Measurements from ENCODE around the gene SOAT1.
"Not testable (repeated sequence)": the region's sequence is repeated elsewhere in the genome, so short reads cannot be mapped to it uniquely, and the experiment has no call there.

SOAT1 gene

GRCh38 chr1:179351281-179351680 is 57.7 kb downstream of the SOAT1 start:
- TF ChIP-seq CTCF (IDR thresholded peaks at IDR 0.05) (no peak), ZFX (IDR thresholded peaks at IDR 0.05; ENCODE audit: borderline replicate concordance) (no peak)
- H3K27ac ChIP-seq = no peak overlapping the region

- H3K27ac ChIP-seq = no peak overlapping the region
- TF ChIP-seq CTCF (IDR thresholded peaks at IDR 0.05) (no peak), ZFX (IDR thresholded peaks at IDR 0.05; ENCODE audit: borderline replicate concordance) (no peak)
Measured at GRCh38 chr1:179352236-179352635, 58.6 kb downstream of the SOAT1 start.

- no peak for TF ChIP-seq CTCF (IDR thresholded peaks at IDR 0.05)
- TF ChIP-seq ZFX (IDR thresholded peaks at IDR 0.05; ENCODE audit: borderline replicate concordance) = no peak
- no peak overlapping the region for H3K27ac ChIP-seq
Measured at GRCh38 chr1:179353546-179353945, 59.9 kb downstream of the SOAT1 start.

GRCh38 chr1:179361631-179362030 is 68.0 kb downstream of the SOAT1 start:
- H3K27ac ChIP-seq = not testable (repeated sequence)

- peak within 1 kb of the TSS; percentile 88 for H3K27ac ChIP-seq
- TF ChIP-seq CTCF (IDR thresholded peaks at IDR 0.05) (no peak), ZFX (IDR thresholded peaks at IDR 0.05; ENCODE audit: borderline replicate concordance) (no peak)
Measured at GRCh38 chr1:179365342-179366092, 71.9 kb downstream of the SOAT1 start, which contains the start of gene AXDND1. TSS of gene AXDND1 (plus strand) at chr1:179365971. CDS start at chr1:179366510, 539 bp downstream.

- TF ChIP-seq ZFX (IDR thresholded peaks at IDR 0.05; ENCODE audit: borderline replicate concordance) (no peak), CTCF (IDR thresholded peaks at IDR 0.05) (0 out of 2 replicates have a peak, but pooled peaks have one; percentile 6)
- peak overlapping the region; percentile 88 for H3K27ac ChIP-seq
Measured at GRCh38 chr1:179366093-179366800, 72.7 kb downstream of the SOAT1 start.

- H3K27ac ChIP-seq = no peak overlapping the region
- TF ChIP-seq CTCF (IDR thresholded peaks at IDR 0.05) = peak; percentile 82
- TF ChIP-seq ZFX (IDR thresholded peaks at IDR 0.05; ENCODE audit: borderline replicate concordance) = no peak
Measured at GRCh38 chr1:179369751-179370341, 76.2 kb downstream of the SOAT1 start.

Measured in 22Rv1 (cell line).